Measurements from ENCODE around the gene PRIMPOL. TPM values are rescaled to one million over a fixed set of nuclear protein-coding genes. Genes with fewer than 3 reads are reported as not detected.
A peak's percentile ranks its signal among the peaks of the same experiment; 100 is the strongest.
"Not testable (repeated sequence)": the region's sequence is repeated elsewhere in the genome, so short reads cannot be mapped to it uniquely, and the experiment has no call there.

PRIMPOL gene
- total and polyA plus RNA-seq, 2 experiments from 2014 or later: 9.1 to 14.5 TPM

- H3K4me1 ChIP-seq (ENCODE audit: insufficient read depth): peaks cover 6% of the 10 kb centered on the region
- H3K9me2 ChIP-seq (replicated peaks; ENCODE audit: insufficient read depth): no peaks in the 10 kb centered on the region
- peak overlapping the region; percentile 58 for H3K27ac ChIP-seq
- no peaks in the 10 kb centered on the region for H3K27me3 ChIP-seq
- H3K36me3 ChIP-seq (replicated peaks; ENCODE audit: insufficient read depth, low read depth): no peaks in the 10 kb centered on the region
- H3K79me2 ChIP-seq: no peaks in the 10 kb centered on the region
- H2AFZ ChIP-seq: no peak overlapping the region
- H3K9me3 ChIP-seq (ENCODE audit: low read depth): peaks cover 4% of the 10 kb centered on the region
- no peak for TF ChIP-seq EZH2phosphoT487 (IDR thresholded peaks at IDR 0.05; ENCODE audit: low read depth, severe bottlenecking, unreplicated experiment)
- TF ChIP-seq CTCF (IDR thresholded peaks at IDR 0.05; ENCODE audit: poor library complexity): no peak
- no peak for TF ChIP-seq EZH2 (IDR thresholded peaks at IDR 0.05; ENCODE audit: borderline replicate concordance)
- H3K4me3 ChIP-seq: no peak overlapping the region
- no peaks in the 10 kb centered on the region for H4K20me1 ChIP-seq (ENCODE audit: insufficient read depth, poor library complexity, severe bottlenecking)
- 60% methylated on average over 3 of the region's 3 CpGs for WGBS (ENCODE audit: low lambda C conversion rate, missing lambda C conversion rate)
- DNase-seq (ENCODE audit: low spot score): peak; percentile 21
- no peak overlapping the region for H3K4me2 ChIP-seq
Measured at GRCh38 chr4:184612074-184612473, 37.5 kb upstream of the PRIMPOL start.

DNA sequence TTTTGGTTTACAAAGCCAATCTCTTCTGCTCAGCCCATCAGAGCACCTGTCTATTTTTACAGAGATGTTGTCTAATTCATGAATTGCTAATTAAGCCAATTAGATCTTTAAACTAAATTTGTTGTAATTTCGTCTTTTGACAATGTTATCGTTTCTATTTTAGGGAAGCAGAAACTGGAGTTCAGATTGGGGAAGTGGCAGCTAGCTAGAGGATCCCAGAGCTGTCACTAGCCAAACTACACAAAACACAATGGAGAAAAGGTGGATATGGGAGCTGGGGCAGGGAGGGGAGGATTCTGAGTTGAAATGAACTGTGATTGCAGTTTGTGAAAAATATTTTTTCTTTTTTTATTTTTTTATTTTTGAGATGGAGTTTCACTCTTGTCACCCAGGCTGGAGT lies 36.1 kb upstream of the PRIMPOL start:
- Histone ChIP-seq H3K4me3 (no peak overlapping the region), H3K4me1 (ENCODE audit: insufficient read depth) (peaks cover 6% of the 10 kb centered on the region), H3K27ac (no peak overlapping the region), H3K27me3 (no peaks in the 10 kb centered on the region), H3K9me3 (ENCODE audit: low read depth) (peaks cover 4% of the 10 kb centered on the region), H2AFZ (no peak overlapping the region), H3K79me2 (no peaks in the 10 kb centered on the region), H3K9me2 (replicated peaks; ENCODE audit: insufficient read depth) (no peaks in the 10 kb centered on the region), H4K20me1 (ENCODE audit: insufficient read depth, poor library complexity, severe bottlenecking) (no peaks in the 10 kb centered on the region), H3K4me2 (no peak overlapping the region), H3K36me3 (replicated peaks; ENCODE audit: insufficient read depth, low read depth) (no peaks in the 10 kb centered on the region)
- no peak for TF ChIP-seq EZH2phosphoT487 (IDR thresholded peaks at IDR 0.05; ENCODE audit: low read depth, severe bottlenecking, unreplicated experiment)
- no peak for TF ChIP-seq CTCF (IDR thresholded peaks at IDR 0.05; ENCODE audit: poor library complexity)
- TF ChIP-seq EZH2 (IDR thresholded peaks at IDR 0.05; ENCODE audit: borderline replicate concordance): no peak
- DNase-seq (ENCODE audit: low spot score): no peak
- WGBS (ENCODE audit: low lambda C conversion rate, missing lambda C conversion rate): 95% methylated on average over 2 of the region's 2 CpGs

GRCh38 chr4:184614509-184614908 lies 35.0 kb upstream of the PRIMPOL start:
- DNase-seq (ENCODE audit: low spot score): no peak
- Histone ChIP-seq H3K27ac (no peak overlapping the region), H4K20me1 (ENCODE audit: insufficient read depth, poor library complexity, severe bottlenecking) (no peaks in the 10 kb centered on the region), H3K36me3 (replicated peaks; ENCODE audit: insufficient read depth, low read depth) (no peaks in the 10 kb centered on the region), H3K27me3 (no peaks in the 10 kb centered on the region), H3K79me2 (no peaks in the 10 kb centered on the region), H3K9me2 (replicated peaks; ENCODE audit: insufficient read depth) (no peaks in the 10 kb centered on the region), H3K4me2 (no peak overlapping the region), H2AFZ (no peak overlapping the region), H3K9me3 (ENCODE audit: low read depth) (peaks cover 4% of the 10 kb centered on the region), H3K4me1 (ENCODE audit: insufficient read depth) (peaks cover 6% of the 10 kb centered on the region), H3K4me3 (no peak overlapping the region)
- WGBS (ENCODE audit: low lambda C conversion rate, missing lambda C conversion rate): 97% methylated on average over 3 of the region's 3 CpGs
- TF ChIP-seq EZH2 (IDR thresholded peaks at IDR 0.05; ENCODE audit: borderline replicate concordance) (no peak), CTCF (IDR thresholded peaks at IDR 0.05; ENCODE audit: poor library complexity) (no peak), EZH2phosphoT487 (IDR thresholded peaks at IDR 0.05; ENCODE audit: low read depth, severe bottlenecking, unreplicated experiment) (no peak)

DNA sequence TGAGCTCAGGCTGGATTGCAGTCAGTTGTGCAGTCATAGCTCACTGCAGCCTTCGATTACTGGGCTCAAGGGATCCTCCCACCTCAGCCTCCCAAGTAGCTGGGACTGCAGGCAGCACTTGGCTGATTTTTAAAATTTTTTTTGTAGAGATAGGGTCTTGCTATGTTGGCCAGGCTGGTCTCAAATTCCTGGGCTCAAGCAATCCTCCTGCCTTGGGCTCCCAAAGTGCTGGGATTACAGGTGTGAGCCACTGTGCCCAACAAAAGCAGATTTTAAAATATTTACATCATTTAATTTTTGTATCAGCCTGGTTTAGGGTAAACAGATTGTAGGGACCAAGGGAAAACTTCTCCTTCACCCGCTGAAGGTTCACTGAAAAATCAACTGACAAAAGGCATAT lies 33.4 kb upstream of the PRIMPOL start:
- H3K9me3 ChIP-seq (ENCODE audit: low read depth); H4K20me1 ChIP-seq (ENCODE audit: insufficient read depth, poor library complexity, severe bottlenecking); H3K27ac ChIP-seq; H3K4me1 ChIP-seq (ENCODE audit: insufficient read depth); H3K9me2 ChIP-seq (replicated peaks; ENCODE audit: insufficient read depth); H3K4me3 ChIP-seq; H2AFZ ChIP-seq; H3K79me2 ChIP-seq; H3K4me2 ChIP-seq; DNase-seq (ENCODE audit: low spot score); H3K27me3 ChIP-seq; H3K36me3 ChIP-seq (replicated peaks; ENCODE audit: insufficient read depth, low read depth): not testable (repeated sequence)
- WGBS (ENCODE audit: low lambda C conversion rate, missing lambda C conversion rate): 86% methylated on average over 2 of the region's 2 CpGs

All from hepatocyte (in vitro differentiated cells).